GM23248 (cell line): ENCODE results near the gene RIPPLY3.

Experiments used
- EZH2 ChIP-seq: fragments of 200-600 bp; sonication (generic); IDR thresholded peaks from 2 replicates; pipeline ENCODE4 v1.6.1; 2018; ENCODE audit warnings: antibody characterized with exemption, mild to moderate bottlenecking; ENCODE audit not compliant: insufficient read depth, poor library complexity, severe bottlenecking
- EZH2phosphoT487 ChIP-seq: fragments of 200-600 bp; sonication (generic); IDR thresholded peaks from 2 replicates; pipeline ENCODE4 v1.6.1; 2018; ENCODE audit warnings: antibody characterized with exemption, moderate library complexity, mild to moderate bottlenecking, low read depth; ENCODE audit not compliant: insufficient read depth

DNA sequence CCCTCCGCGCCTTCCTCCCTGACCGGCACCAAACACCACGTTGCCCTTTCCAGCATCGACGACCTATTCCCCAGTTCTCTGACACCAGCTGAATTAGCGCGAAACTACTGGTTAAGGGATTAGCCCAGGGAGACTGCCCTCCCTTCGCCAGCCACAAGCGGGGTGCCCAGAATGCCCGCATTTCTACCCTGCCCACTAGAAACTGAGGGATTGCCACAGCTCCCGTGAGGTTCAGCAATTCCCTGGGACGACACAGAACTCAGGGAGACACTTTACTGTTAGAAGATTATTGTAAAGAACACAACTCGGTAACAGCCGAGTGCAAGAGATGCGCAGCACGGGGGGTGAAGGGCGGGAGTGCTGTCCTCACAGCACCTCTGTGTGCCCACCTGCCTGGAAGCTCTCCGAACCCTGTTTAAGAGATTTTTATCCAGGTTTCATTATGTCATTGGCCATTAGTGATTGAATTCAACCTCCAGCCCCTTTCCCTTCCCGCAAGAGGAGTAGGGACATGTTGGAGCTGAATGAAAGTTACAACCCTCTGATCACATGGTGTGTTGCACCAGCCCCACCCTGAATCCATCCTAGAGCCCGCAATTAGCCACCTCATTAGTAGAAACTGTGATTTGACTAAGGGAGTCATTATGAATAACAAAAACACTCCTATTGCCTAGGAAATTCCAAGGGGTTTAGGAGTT lies 15.8 kb upstream of the RIPPLY3 start:
- TF ChIP-seq EZH2: no peak
- no peak for TF ChIP-seq EZH2phosphoT487
